Measurements from ENCODE around the gene PNMA8A.
A peak's percentile ranks its signal among the peaks of the same experiment; 100 is the strongest.

Gene PNMA8A

GRCh38 chr19:46491975-46492682 lies 20.8 kb upstream of the PNMA8A start:
- no peak for DNase-seq (ENCODE audit: low spot score)
- H3K4me3 ChIP-seq = no peak overlapping the region
- TF ChIP-seq CTCF (IDR thresholded peaks at IDR 0.05) = no peak
- H3K27ac ChIP-seq = no peak overlapping the region

GRCh38 chr19:46490774-46491173 lies 19.4 kb upstream of the PNMA8A start:
- no peak overlapping the region for H3K27ac ChIP-seq
- no peak for TF ChIP-seq CTCF (IDR thresholded peaks at IDR 0.05)
- DNase-seq (ENCODE audit: low spot score) = no peak
- no peak overlapping the region for H3K4me3 ChIP-seq

GRCh38 chr19:46489445-46490272 lies 18.3 kb upstream of the PNMA8A start:
- H3K27ac ChIP-seq = peak overlapping the region in 1 of 2 donors; percentile 67
- H3K4me3 ChIP-seq = peak overlapping the region; percentile 60
- DNase-seq (ENCODE audit: low spot score) = no peak
- no peak for TF ChIP-seq CTCF (IDR thresholded peaks at IDR 0.05)

- DNase-seq (ENCODE audit: low spot score) = no peak
- TF ChIP-seq CTCF (IDR thresholded peaks at IDR 0.05) = no peak
- Histone ChIP-seq H3K27ac (peak overlapping the region in 1 of 2 donors; percentile 47), H3K4me3 (no peak overlapping the region)
Observed at GRCh38 chr19:46488551-46488950, 17.2 kb upstream of the PNMA8A start.

GRCh38 chr19:46487802-46488445 lies 16.6 kb upstream of the PNMA8A start:
- TF ChIP-seq CTCF (IDR thresholded peaks at IDR 0.05) = peak; percentile 97
- peak; percentile 85 for DNase-seq (ENCODE audit: low spot score)
- peak overlapping the region in 1 of 2 donors; percentile 47 for H3K27ac ChIP-seq
- peak overlapping the region; percentile 65 for H3K4me3 ChIP-seq

GRCh38 chr19:46487178-46487801 lies 15.9 kb upstream of the PNMA8A start:
- no peak for TF ChIP-seq CTCF (IDR thresholded peaks at IDR 0.05)
- Histone ChIP-seq H3K4me3 (peak overlapping the region; percentile 65), H3K27ac (peak overlapping the region in 1 of 2 donors; percentile 47)
- no peak for DNase-seq (ENCODE audit: low spot score)
